CD4-positive, CD25-positive, alpha-beta regulatory T cell (primary cell): ENCODE results near the gene USP6. TPM values are rescaled to one million over a fixed set of nuclear protein-coding genes. Genes with fewer than 3 reads are reported as not detected.
A peak's percentile ranks its signal among the peaks of the same experiment; 100 is the strongest.

Source experiments
- ATAC-seq, 2 donors: fragments of 150-1000 bp; cut with Tn5 transposase; one replicate each; pipeline ENCODE4 v1.10.0; 2021; ENCODE audit warnings: low read depth in 2 of 2, moderate number of reproducible peaks in 2 of 2, moderate library complexity in 1 of 2
- DNase-seq, 3 donors: peaks; one replicate each; pipeline versions ENCODE4 v3.0.0 to v3.0.0-alpha.2; 2012 to 2022; ENCODE audit warnings: mixed read lengths in 1 of 3
- H3K27ac ChIP-seq: one replicate; pipeline ENCODE4 v1.7.0; 2013; ENCODE audit warnings: mild to moderate bottlenecking, low read length; ENCODE audit not compliant: insufficient read depth, poor library complexity, severe bottlenecking
- H3K27me3 ChIP-seq: one replicate; pipeline ENCODE4 v1.7.0; 2013; ENCODE audit warnings: low read length; ENCODE audit not compliant: control insufficient read depth, insufficient read depth
- H3K36me3 ChIP-seq: one replicate; pipeline ENCODE4 v1.7.0; 2013; ENCODE audit warnings: mild to moderate bottlenecking, low read length, moderate library complexity; ENCODE audit not compliant: control insufficient read depth, insufficient read depth
- H3K4me1 ChIP-seq: 2 replicates; pipeline ENCODE4 v1.7.0; 2013; ENCODE audit warnings: mild to moderate bottlenecking, low read length; ENCODE audit not compliant: insufficient read depth, control insufficient read depth, poor library complexity, severe bottlenecking
- H3K4me3 ChIP-seq: one replicate; pipeline ENCODE4 v1.7.0; 2013; ENCODE audit warnings: low read depth, mild to moderate bottlenecking, low read length, moderate library complexity
- H3K9me3 ChIP-seq, 2 experiments: 1 replicate in 1 of 2; 2 replicates in 1 of 2; pipeline ENCODE4 v1.7.0; 2013; ENCODE audit warnings: low read length in 2 of 2, mild to moderate bottlenecking in 1 of 2, moderate library complexity in 1 of 2; ENCODE audit not compliant: control insufficient read depth in 2 of 2
- H3K27ac Mint-ChIP-seq, 3 donors: one replicate each; pipeline ENCODE4 v1.8.0; 2020 to 2022; ENCODE audit warnings: mild to moderate bottlenecking in 3 of 3, mixed read lengths in 3 of 3, moderate library complexity in 2 of 3
- H3K27me3 Mint-ChIP-seq: one replicate; pipeline ENCODE4 v1.8.0; 2022; ENCODE audit warnings: mild to moderate bottlenecking, mixed read lengths
- H3K36me3 Mint-ChIP-seq: one replicate; pipeline ENCODE4 v1.8.0; 2020; ENCODE audit warnings: mixed read lengths
- H3K4me1 Mint-ChIP-seq, 4 donors: one replicate each; pipeline ENCODE4 v1.8.0; 2020 to 2022; ENCODE audit warnings: mixed read lengths in 4 of 4, mild to moderate bottlenecking in 1 of 4
- H3K4me3 Mint-ChIP-seq, 4 donors: one replicate each; pipeline ENCODE4 v1.8.0; 2020 to 2022; ENCODE audit warnings: mild to moderate bottlenecking in 4 of 4, mixed read lengths in 4 of 4, moderate library complexity in 3 of 4
- H3K9me3 Mint-ChIP-seq, 7 donors: one replicate each; pipeline ENCODE4 v1.8.0; 2020 to 2022; ENCODE audit warnings: mixed read lengths in 7 of 7, mild to moderate bottlenecking in 3 of 7, moderate library complexity in 2 of 7
- polyA plus RNA-seq, 4 donors: library from polyadenylated mRNA; unstranded; fragments of 300-500 nt; fragmentation: Illumina TruSeq; gene quantifications; one replicate each; pipeline ENCODE4 v1.2.3, GENCODE V29; 2021
- total RNA-seq: library from RNA; stranded (reverse); gene quantifications from one replicate; pipeline ENCODE4 v1.2.3, GENCODE V29; 2022

Gene USP6
- total and polyA plus RNA-seq, 5 donors from 2014 or later = 0.02 to 0.10 (median 0.06) TPM; not detected in 2

- H3K36me3 ChIP-seq = no peaks in the 10 kb centered on the region
- H3K4me3 Mint-ChIP-seq = peak overlapping the region in 2 of 4 donors; percentile 56 to 65
- H3K36me3 Mint-ChIP-seq = peaks cover 25% of the 10 kb centered on the region
- H3K9me3 Mint-ChIP-seq = peaks cover 0 to 15% (median 8%) of the 10 kb centered on the region in 7 donors
- no peak for DNase-seq
- H3K4me1 ChIP-seq = peaks cover 18% of the 10 kb centered on the region
- peaks cover 8 to 19% of the 10 kb centered on the region in 2 experiments for H3K9me3 ChIP-seq
- peaks cover 7 to 37% (median 24%) of the 10 kb centered on the region in 4 donors for H3K4me1 Mint-ChIP-seq
- no peak overlapping the region for H3K27ac ChIP-seq
- H3K27me3 ChIP-seq = no peaks in the 10 kb centered on the region
- no peak for ATAC-seq
- H3K27ac Mint-ChIP-seq = no peak overlapping the region
- no peaks in the 10 kb centered on the region for H3K27me3 Mint-ChIP-seq
- no peak overlapping the region for H3K4me3 ChIP-seq
Measured at GRCh38 chr17:5080591-5080990, 35.2 kb upstream of the USP6 start.

- peaks cover 4% of the 10 kb centered on the region for H3K4me1 ChIP-seq
- DNase-seq = no peak
- H3K27me3 ChIP-seq = no peaks in the 10 kb centered on the region
- H3K9me3 Mint-ChIP-seq = peaks cover 0 to 81% (median 52%) of the 10 kb centered on the region in 7 donors
- peak overlapping the region; percentile 8 for H3K4me3 ChIP-seq
- H3K4me1 Mint-ChIP-seq = peaks cover 0 to 8% (median 3%) of the 10 kb centered on the region in 4 donors
- peaks cover 49% of the 10 kb centered on the region for H3K36me3 Mint-ChIP-seq
- no peak overlapping the region for H3K4me3 Mint-ChIP-seq
- ATAC-seq = no peak
- peaks cover 44% of the 10 kb centered on the region for H3K36me3 ChIP-seq
- peaks cover 78 to 100% of the 10 kb centered on the region in 2 experiments for H3K9me3 ChIP-seq
- no peak overlapping the region for H3K27ac ChIP-seq
- H3K27me3 Mint-ChIP-seq = peaks cover 10% of the 10 kb centered on the region
- peak overlapping the region in 1 of 3 donors; percentile 26 for H3K27ac Mint-ChIP-seq
Measured at GRCh38 chr17:5092218-5093010, 23.4 kb upstream of the USP6 start.

- Histone ChIP-seq H3K4me1 (peaks cover 8% of the 10 kb centered on the region), H3K27ac (no peak overlapping the region), H3K4me3 (no peak overlapping the region), H3K9me3 (peaks cover 43 to 59% of the 10 kb centered on the region in 2 experiments), H3K27me3 (no peaks in the 10 kb centered on the region), H3K36me3 (peaks cover 9% of the 10 kb centered on the region)
- Mint-ChIP-seq H3K4me3 (peak overlapping the region; percentile 21 to 90 (median 78)), H3K27me3 (peaks cover 14% of the 10 kb centered on the region), H3K4me1 (peaks cover 0 to 9% (median under 1%) of the 10 kb centered on the region in 4 donors), H3K27ac (no peak overlapping the region), H3K36me3 (peaks cover 15% of the 10 kb centered on the region), H3K9me3 (peaks cover 3 to 49% (median 24%) of the 10 kb centered on the region in 7 donors)
- DNase-seq = no peak
- ATAC-seq = no peak
Measured at GRCh38 chr17:5096731-5097100, 19.1 kb upstream of the USP6 start.

- Mint-ChIP-seq H3K4me1 (peaks cover 0 to 9% (median under 1%) of the 10 kb centered on the region in 4 donors), H3K9me3 (peaks cover 3 to 44% (median 24%) of the 10 kb centered on the region in 7 donors), H3K27me3 (peaks cover 14% of the 10 kb centered on the region), H3K36me3 (peaks cover 11% of the 10 kb centered on the region), H3K27ac (peak overlapping the region in 1 of 3 donors; percentile 78), H3K4me3 (peak overlapping the region; percentile 69 to 90 (median 78))
- H3K4me1 ChIP-seq = peaks cover 8% of the 10 kb centered on the region
- ATAC-seq (peak; percentile 59 to 67), DNase-seq (peak; percentile 11 to 46 (median 20))
- H3K9me3 ChIP-seq = peaks cover 37 to 54% of the 10 kb centered on the region in 2 experiments
- no peak overlapping the region for H3K4me3 ChIP-seq
- no peaks in the 10 kb centered on the region for H3K27me3 ChIP-seq
- peaks cover 3% of the 10 kb centered on the region for H3K36me3 ChIP-seq
- H3K27ac ChIP-seq = no peak overlapping the region
Measured at GRCh38 chr17:5097101-5097834, 18.6 kb upstream of the USP6 start.

GRCh38 chr17:5099271-5099670 lies 16.6 kb upstream of the USP6 start:
- ATAC-seq (no peak), DNase-seq (no peak)
- Mint-ChIP-seq H3K4me1 (peaks cover 0 to 9% (median under 1%) of the 10 kb centered on the region in 4 donors), H3K27me3 (peaks cover 14% of the 10 kb centered on the region), H3K27ac (no peak overlapping the region), H3K9me3 (peaks cover 3 to 37% (median 14%) of the 10 kb centered on the region in 7 donors), H3K36me3 (peaks cover 6% of the 10 kb centered on the region), H3K4me3 (no peak overlapping the region)
- H3K27me3 ChIP-seq = no peaks in the 10 kb centered on the region
- no peaks in the 10 kb centered on the region for H3K36me3 ChIP-seq
- peaks cover 8% of the 10 kb centered on the region for H3K4me1 ChIP-seq
- no peak overlapping the region for H3K27ac ChIP-seq
- peaks cover 19 to 34% of the 10 kb centered on the region in 2 experiments for H3K9me3 ChIP-seq
- H3K4me3 ChIP-seq = no peak overlapping the region

GRCh38 chr17:5100832-5101231 lies 15.0 kb upstream of the USP6 start:
- no peak for ATAC-seq
- DNase-seq = no peak
- Mint-ChIP-seq H3K4me3 (peak overlapping the region in 1 of 4 donors; percentile 38), H3K27me3 (peaks cover 8% of the 10 kb centered on the region), H3K36me3 (peaks cover 9% of the 10 kb centered on the region), H3K27ac (peak overlapping the region in 1 of 3 donors; percentile 91), H3K4me1 (peaks cover 0 to 9% (median under 1%) of the 10 kb centered on the region in 4 donors), H3K9me3 (peaks cover 2 to 30% (median 10%) of the 10 kb centered on the region in 7 donors)
- no peak overlapping the region for H3K27ac ChIP-seq
- H3K4me1 ChIP-seq = peaks cover 8% of the 10 kb centered on the region
- no peak overlapping the region for H3K4me3 ChIP-seq
- peaks cover 2% of the 10 kb centered on the region for H3K36me3 ChIP-seq
- H3K9me3 ChIP-seq = peaks cover 7 to 18% of the 10 kb centered on the region in 2 experiments
- H3K27me3 ChIP-seq = no peaks in the 10 kb centered on the region

GRCh38 chr17:5110816-5111215 lies 5.0 kb upstream of the USP6 start:
- peaks cover 21% of the 10 kb centered on the region for H3K4me1 ChIP-seq
- Mint-ChIP-seq H3K27ac (peak overlapping the region; percentile 70 to 92 (median 85)), H3K27me3 (peaks cover 10% of the 10 kb centered on the region), H3K4me1 (peaks cover 16 to 50% (median 34%) of the 10 kb centered on the region in 4 donors), H3K36me3 (peaks cover 39% of the 10 kb centered on the region), H3K4me3 (peak overlapping the region; percentile 87 to 93 (median 91)), H3K9me3 (peaks cover 0 to 6% (median 2%) of the 10 kb centered on the region in 7 donors)
- peaks cover 24% of the 10 kb centered on the region for H3K36me3 ChIP-seq
- peak in 1 of 3 donors; percentile 19 for DNase-seq
- H3K27ac ChIP-seq = peak overlapping the region; percentile 57
- H3K4me3 ChIP-seq = peak overlapping the region; percentile 89
- H3K9me3 ChIP-seq = no peaks in the 10 kb centered on the region
- H3K27me3 ChIP-seq = peaks cover 2% of the 10 kb centered on the region
- no peak for ATAC-seq
